H1 (cell line): ENCODE measurements around the gene GALNT11. TPM values are rescaled to one million over a fixed set of nuclear protein-coding genes. Genes with fewer than 3 reads are reported as not detected.

Source experiments
- CHD1 ChIP-seq: IDR thresholded peaks from 2 replicates; pipeline ENCODE4 v1.6.1; 2012; ENCODE audit warnings: low read depth, low read length, improper control_type of control experiment
- JUN ChIP-seq: IDR thresholded peaks from 2 replicates; pipeline ENCODE4 v1.6.1; 2011; ENCODE audit warnings: low read depth, mild to moderate bottlenecking, improper control_type of control experiment, low read length
- MAFK ChIP-seq: IDR thresholded peaks from 2 replicates; pipeline ENCODE4 v1.6.1; 2012; ENCODE audit warnings: low read depth, mild to moderate bottlenecking, improper control_type of control experiment, low read length
- SIX5 ChIP-seq: IDR thresholded peaks from 2 replicates; pipeline ENCODE4 v1.6.1; 2011; ENCODE audit warnings: mild to moderate bottlenecking, low read depth, low read length
- TAF1 ChIP-seq: IDR thresholded peaks from 2 replicates; pipeline ENCODE4 v1.6.1; 2011; ENCODE audit warnings: mild to moderate bottlenecking, low read depth, low read length
- polyA plus RNA-seq, 7 experiments: library from polyadenylated mRNA; depleted of rRNA in 3 of 7; stranded (reverse) in 5 of 7; unstranded in 2 of 7; fragments of >200 nt in 5 of 7; fragments of 200-250 nt in 2 of 7; gene quantifications; 1 replicate in 5 of 7; 2 replicates in 1 of 7; 4 replicates in 1 of 7; pipeline versions ENCODE4 v1.2.1 to v1.2.3, GENCODE V29; 2011 to 2013; ENCODE audit warnings: missing spikeins in 2 of 7, mixed read lengths in 2 of 7
- total RNA-seq: library from RNA; stranded (reverse); fragmentation: NEBNext Ultra II Directional; extraction: Animal tissue kit (Norgen Biotek cat#: 25700); gene quantifications from 2 replicates; pipeline ENCODE4 v1.2.1, GENCODE V29; 2021

GALNT11 gene
- total and polyA plus RNA-seq, 2 of the 8 experiments (the other 6 are each of a cell fraction or from before 2014, with no cell fraction given), result 20.5 to 23.2 TPM

DNA sequence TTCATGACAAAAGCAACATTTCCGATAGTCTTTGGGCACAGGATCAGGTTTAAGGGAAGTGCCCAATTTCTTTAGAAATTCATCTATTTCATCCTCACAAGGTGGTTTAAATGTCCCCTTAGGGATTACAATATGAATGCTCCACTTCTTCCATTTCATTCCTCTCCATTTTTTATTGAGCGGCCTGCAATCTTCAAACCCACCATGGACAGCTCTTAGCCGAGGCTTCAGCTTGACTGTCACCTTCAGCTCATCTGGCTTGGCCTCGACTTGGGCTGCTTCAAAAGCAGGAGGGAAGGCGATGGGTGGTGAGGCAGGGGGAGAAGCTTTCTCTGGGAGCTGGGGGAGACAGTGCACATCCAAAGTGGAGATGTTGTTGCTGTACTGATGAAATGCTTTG lies 123.2 kb downstream of the GALNT11 start (continued):
- no peak for TF ChIP-seq SIX5
- no peak for TF ChIP-seq TAF1
- no peak for TF ChIP-seq MAFK
- no peak for TF ChIP-seq JUN
- no peak for TF ChIP-seq CHD1
